Activated naive CD4-positive, alpha-beta T cell treated with anti-CD3 and anti-CD28 coated beads, Interleukin-2, amount 50 U/mL, for 72 hours (primary cell): Measurements from ENCODE around the gene PDE4D. TPM values are rescaled to one million over a fixed set of nuclear protein-coding genes. Genes with fewer than 3 reads are reported as not detected.

Experiments
- ATAC-seq, 2 donors: fragments of 150-1000 bp; cut with Tn5 transposase; 2 replicates each; pipeline ENCODE4 v1.10.0; 2021; ENCODE audit warnings: mild to moderate bottlenecking in 2 of 2, moderate library complexity in 2 of 2
- DNase-seq, 2 donors: peaks; one replicate each; pipeline ENCODE4 v3.0.0; 2021 to 2022; ENCODE audit warnings: low spot score in 2 of 2
- H3K27ac Mint-ChIP-seq, 2 donors: one replicate each; pipeline ENCODE4 v1.8.0; 2022; ENCODE audit warnings: mild to moderate bottlenecking in 2 of 2, mixed read lengths in 2 of 2
- H3K36me3 Mint-ChIP-seq, 2 donors: one replicate each; pipeline ENCODE4 v1.8.0; 2022; ENCODE audit warnings: mixed read lengths in 2 of 2
- H3K9me3 Mint-ChIP-seq, 2 donors: one replicate each; pipeline ENCODE4 v1.8.0; 2022; ENCODE audit warnings: mixed read lengths in 2 of 2
- total RNA-seq, 2 donors: library from RNA; stranded (reverse); gene quantifications; one replicate each; pipeline ENCODE4 v1.2.3, GENCODE V29; 2022

PDE4D gene
- total RNA-seq, 2 donors from 2014 or later: 31.1 to 86.7 TPM

DNA sequence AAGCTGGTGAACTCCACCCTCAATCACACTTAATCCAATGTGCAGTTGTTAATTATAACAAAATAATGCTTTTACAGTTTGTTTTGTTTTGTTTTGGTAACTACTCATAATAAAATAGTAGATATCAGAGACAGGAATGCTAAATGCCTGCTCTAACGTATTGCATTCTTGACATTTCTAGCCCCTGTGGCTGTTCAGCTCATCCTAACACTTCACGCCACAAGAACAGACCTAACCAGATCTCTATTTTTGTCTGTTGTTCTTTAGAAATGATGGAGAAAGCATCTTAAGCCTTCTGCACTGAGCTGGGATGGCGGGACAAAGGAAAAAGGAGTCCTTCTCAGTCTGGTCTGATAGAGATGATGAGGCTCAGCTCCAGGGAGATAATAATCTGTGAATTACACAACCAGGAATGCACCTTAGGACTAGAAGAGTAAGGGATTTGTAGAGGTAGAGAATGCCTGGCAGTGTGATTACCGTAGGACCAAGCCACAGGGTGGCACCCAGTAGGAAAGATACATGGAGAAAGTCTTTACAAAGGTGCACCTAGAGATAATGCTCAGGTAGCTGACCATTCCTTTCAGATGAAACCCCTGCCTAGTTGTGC, 628.8 kb downstream of the PDE4D start:
- no peak overlapping the region for H3K27ac Mint-ChIP-seq
- DNase-seq (no peak), ATAC-seq (no peak)
- no peaks in the 10 kb centered on the region for H3K36me3 Mint-ChIP-seq
- no peaks in the 10 kb centered on the region for H3K9me3 Mint-ChIP-seq

DNA sequence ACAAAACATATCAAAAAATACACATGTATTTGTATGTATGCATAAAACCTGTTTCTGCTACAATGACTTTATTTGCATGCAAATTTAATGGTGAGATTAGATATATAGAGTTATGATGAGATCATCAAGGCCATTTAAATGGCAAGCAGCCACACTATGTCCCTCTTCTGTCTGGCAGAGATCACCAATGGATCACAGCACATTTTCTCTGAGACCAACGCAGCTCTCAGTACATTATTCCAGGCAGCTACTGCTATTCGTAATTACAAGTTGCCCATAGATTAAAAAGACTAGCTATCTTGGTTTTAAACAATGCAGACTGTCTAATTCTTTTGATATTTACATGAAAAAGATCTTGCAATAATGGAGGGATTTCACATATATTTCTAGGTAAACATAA, 629.5 kb downstream of the PDE4D start:
- Mint-ChIP-seq H3K27ac (no peak overlapping the region), H3K36me3 (no peaks in the 10 kb centered on the region), H3K9me3 (no peaks in the 10 kb centered on the region)
- DNase-seq (no peak), ATAC-seq (no peak)

DNA sequence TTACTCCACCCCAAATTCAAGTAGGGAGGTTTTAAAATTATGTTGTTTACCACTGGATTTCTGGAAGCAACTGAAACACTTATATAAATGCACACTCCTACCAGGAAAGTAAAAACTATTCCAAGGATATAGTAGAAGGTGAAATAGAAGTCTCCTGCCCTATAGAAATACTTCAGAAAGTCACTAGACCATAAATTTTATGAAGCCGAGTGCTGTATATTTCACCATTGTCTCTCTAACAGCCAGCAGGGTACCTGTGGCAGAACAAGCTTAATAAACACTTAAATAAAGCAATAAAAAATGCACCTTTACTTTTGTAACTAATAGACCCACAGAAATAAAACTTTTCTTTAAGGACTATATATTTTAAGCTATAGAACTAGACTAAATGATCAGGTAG, 631.6 kb downstream of the PDE4D start:
- no peaks in the 10 kb centered on the region for H3K9me3 Mint-ChIP-seq
- no peak for DNase-seq
- H3K27ac Mint-ChIP-seq: no peak overlapping the region
- ATAC-seq: no peak
- H3K36me3 Mint-ChIP-seq: no peaks in the 10 kb centered on the region

DNA sequence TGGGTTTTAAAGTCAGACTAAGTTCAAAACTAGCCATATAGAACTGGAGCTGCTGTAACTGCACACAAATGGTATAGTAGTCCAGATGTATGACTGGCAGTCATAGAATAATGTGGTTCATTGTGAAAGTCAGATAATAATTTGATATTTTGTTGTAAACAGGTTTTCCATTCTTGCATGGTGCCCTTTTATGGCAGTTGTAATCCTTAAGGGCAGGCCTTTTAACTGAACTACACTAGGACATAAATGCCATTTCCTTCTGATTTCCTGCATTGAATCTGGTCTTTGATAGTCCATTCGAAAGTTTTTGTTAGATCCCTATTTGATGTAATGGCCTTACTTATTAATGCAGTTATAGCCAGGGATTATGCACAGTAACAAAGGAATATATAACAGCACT, 632.6 kb downstream of the PDE4D start:
- Mint-ChIP-seq H3K9me3 (no peaks in the 10 kb centered on the region), H3K27ac (no peak overlapping the region), H3K36me3 (no peaks in the 10 kb centered on the region)
- ATAC-seq: no peak
- no peak for DNase-seq

DNA sequence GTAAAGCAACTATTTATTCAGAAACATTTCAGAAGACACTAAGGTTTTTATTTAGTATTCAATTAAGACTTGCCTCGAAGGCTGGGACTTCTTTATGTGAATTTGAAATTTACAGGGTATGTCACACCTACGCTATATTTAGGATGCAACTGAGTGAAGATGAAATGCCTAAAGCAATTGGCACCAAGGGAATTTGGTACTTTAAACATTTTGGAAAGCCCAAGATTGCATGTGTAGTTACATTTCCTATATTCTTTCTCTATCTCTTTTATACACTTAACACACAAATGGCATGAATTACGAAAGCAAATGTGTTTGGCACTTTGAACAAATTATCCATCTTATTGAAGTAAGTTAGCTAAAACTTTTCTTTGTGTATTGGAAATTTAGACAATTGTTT, 633.3 kb downstream of the PDE4D start:
- H3K36me3 Mint-ChIP-seq: no peaks in the 10 kb centered on the region
- ATAC-seq (no peak), DNase-seq (no peak)
- H3K27ac Mint-ChIP-seq: no peak overlapping the region
- H3K9me3 Mint-ChIP-seq: no peaks in the 10 kb centered on the region

DNA sequence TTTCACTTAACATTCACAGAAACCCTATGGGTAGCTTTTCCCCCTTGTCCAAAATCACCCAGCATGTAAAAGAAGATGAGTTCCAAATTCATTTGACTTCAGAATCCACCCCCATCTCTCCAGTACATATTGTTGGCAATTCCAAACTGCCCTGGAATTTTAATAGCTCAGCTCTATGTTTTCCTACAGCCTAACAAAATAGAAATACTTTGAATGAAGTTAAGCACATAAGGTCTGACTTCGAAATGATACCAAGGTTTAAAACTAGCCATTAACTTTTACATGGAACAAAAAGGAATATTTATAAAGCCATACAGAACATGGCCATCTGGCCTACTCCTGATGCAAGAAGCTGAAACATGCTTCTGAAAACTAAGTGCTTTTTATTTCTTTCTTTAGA, 634.3 kb downstream of the PDE4D start:
- H3K36me3 Mint-ChIP-seq: no peaks in the 10 kb centered on the region
- no peaks in the 10 kb centered on the region for H3K9me3 Mint-ChIP-seq
- no peak overlapping the region for H3K27ac Mint-ChIP-seq
- DNase-seq (no peak), ATAC-seq (no peak)

DNA sequence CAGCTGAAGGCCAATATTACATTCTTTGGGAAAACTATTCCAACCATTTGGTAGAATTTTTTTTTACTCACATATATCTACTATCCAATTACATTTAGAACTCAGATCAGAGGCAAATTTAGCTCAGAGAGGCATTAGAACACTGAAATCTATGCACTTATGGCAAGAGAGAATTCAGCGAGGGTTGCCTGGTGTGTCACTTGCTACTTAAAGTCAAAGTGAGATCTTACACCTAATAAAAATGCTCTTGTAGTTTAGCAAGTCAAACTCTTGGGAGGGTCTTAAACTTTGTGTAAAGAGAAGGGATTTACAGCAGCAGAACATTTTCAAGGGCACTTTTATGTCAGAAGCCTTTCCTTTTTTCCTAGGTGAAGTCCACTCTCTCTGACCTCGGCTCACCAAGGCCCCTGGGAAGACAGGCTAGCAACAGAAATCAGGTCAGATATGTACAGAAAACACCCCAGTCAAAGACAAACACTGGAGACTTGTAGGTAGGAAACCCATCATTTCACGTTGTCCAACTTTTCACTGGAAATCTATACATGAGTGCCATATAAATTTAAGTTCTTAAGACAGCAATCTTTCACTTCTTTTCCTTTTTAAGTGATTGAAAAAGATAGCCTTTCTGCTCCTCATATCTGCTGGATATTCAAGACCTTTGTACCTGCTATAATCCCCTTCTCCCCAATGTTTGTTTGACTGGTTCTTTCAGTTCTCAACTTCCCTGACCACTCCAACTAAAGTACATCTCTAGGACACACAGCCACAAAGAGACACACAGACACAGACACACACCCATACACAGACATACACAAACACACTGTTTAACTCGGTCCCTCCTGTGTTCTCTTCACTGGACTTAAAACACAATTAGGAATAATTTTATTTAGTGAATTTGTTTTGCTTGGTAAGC, 635.8 kb downstream of the PDE4D start:
- Mint-ChIP-seq H3K27ac (no peak overlapping the region), H3K36me3 (no peaks in the 10 kb centered on the region), H3K9me3 (no peaks in the 10 kb centered on the region)
- no peak for DNase-seq
- ATAC-seq: no peak

DNA sequence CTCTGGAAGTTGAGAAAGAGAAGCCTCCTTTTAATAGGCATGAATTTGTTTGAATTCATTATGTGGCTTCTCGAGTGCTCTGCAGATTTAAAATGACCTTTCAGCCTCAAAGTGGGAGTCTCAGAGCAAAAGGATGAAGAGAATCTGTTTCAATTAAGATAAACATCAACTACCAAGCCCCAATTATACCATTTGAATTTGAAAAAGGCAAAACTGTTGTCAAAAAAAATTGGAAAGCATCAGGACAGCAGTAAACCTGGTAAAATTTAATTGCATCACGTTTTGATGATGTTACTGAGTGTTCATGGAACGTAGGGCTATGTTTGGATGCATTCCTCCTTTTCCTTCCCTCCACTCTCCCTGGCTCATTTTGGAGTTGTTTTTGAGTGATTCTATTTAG, 637.2 kb downstream of the PDE4D start:
- no peak for ATAC-seq
- Mint-ChIP-seq H3K9me3 (no peaks in the 10 kb centered on the region), H3K36me3 (no peaks in the 10 kb centered on the region), H3K27ac (no peak overlapping the region)
- DNase-seq: no peak

DNA sequence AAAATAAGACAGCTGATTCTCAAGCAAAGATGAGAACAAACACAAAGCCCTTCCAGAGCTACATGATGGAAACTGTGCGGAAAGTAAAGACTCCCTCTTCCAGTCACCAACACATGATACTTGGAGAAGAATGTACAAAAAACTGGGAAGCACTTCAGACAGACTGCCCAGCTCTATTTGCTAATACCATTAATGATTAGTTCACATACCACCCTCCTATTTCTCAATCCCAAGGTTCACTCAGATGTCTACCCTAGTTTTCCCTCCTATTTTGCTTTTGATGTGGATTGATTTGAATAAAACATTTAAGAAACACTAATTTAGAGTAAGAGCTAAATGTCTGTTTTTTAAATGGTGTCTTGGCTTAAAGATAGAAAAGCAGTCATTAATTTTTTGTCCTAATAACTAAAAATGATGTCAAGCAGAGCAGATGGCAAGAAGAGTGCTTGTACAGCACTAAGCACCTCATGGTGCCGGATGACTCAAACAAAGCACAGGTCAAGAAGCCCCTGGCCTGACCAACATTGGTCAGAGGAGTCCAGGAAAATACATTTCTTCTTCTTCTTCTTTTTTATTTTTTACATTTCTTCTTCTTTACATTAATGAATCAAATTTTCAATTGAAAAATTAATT, 639.4 kb downstream of the PDE4D start:
- ATAC-seq (no peak), DNase-seq (no peak)
- Mint-ChIP-seq H3K9me3 (no peaks in the 10 kb centered on the region), H3K27ac (no peak overlapping the region), H3K36me3 (no peaks in the 10 kb centered on the region)

DNA sequence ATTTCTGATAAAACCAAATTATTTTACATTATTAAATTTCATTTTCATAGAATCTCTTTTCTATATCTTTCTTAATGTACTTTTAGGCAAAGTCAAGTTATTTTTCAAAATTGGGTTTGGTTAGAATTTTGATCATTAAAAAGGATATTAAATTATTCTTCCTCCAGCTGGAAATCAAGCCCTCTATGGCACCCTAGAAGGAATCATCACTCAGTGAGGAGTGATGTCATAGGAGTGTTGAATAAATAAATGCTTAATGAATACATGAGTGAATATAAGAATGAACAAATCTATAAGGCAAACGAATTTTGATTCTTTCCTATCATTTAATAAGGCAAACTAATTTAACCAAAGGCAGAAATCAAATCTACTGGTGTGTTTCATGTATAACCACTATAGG, 639.9 kb downstream of the PDE4D start:
- no peak overlapping the region for H3K27ac Mint-ChIP-seq
- no peaks in the 10 kb centered on the region for H3K9me3 Mint-ChIP-seq
- ATAC-seq: no peak
- H3K36me3 Mint-ChIP-seq: no peaks in the 10 kb centered on the region
- no peak for DNase-seq

DNA sequence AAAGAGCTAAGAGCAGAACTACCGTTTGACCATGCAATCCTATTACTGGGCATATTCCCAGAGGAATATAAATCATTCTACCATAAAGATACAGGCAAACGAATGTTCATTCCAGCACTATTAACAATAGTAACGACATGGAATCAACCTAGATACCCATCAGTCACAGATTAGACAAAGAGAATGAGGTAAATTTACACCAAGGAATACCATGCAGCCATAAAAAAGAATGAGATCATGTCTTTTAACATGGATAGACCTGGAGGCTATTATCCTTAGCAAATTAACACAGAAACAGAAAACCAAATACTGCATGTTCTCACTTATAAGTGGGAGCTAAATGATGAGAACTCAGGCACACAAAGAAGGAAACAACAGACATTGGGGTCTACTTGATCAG, 641.9 kb downstream of the PDE4D start:
- Mint-ChIP-seq H3K36me3 (no peaks in the 10 kb centered on the region), H3K9me3 (no peaks in the 10 kb centered on the region), H3K27ac (no peak overlapping the region)

DNA sequence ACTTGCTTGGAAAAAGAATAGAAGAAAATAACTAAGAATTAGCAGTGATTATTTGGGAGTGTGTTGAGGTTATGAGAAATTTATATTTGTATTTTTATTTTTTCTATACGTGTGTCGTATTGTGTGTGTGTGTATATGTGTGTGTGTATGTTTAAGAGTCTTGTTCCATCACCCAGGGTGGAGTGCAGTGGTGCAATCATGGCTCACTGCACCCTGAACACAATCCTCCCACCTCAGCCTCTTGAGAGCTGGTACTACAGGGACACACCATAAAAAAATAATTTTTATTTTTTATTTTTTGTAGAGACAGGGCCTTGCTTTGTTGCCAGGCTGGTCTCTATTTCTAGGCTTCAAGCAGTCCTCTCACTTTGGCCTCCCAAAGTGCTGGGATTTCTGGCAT, 643.8 kb downstream of the PDE4D start:
- Mint-ChIP-seq H3K36me3 (no peaks in the 10 kb centered on the region), H3K27ac (no peak overlapping the region), H3K9me3 (no peaks in the 10 kb centered on the region)
- ATAC-seq (no peak), DNase-seq (no peak)

More for the DNA sequence above, 641.9 kb downstream of the PDE4D start:
- ATAC-seq (no peak), DNase-seq (no peak)

DNA sequence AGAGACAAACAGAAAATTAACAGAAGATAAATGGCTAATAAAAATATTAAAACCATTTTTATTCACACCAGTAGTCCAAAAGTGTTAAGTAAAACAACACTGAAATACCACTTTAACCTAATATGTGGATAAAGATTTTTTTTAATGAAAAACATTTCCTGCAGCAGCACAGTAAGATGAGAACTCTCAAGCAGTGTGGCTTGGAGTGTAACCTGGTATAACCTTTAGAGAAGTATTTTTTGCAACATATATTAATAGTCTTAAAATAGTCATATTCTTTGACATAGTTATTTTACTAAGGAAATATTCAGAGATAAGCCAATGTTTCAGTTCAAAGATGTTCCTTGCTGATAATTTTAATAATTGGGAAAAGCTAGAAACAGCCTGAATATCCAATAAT, 644.4 kb downstream of the PDE4D start:
- no peak overlapping the region for H3K27ac Mint-ChIP-seq
- no peak for DNase-seq
- H3K9me3 Mint-ChIP-seq: no peaks in the 10 kb centered on the region
- ATAC-seq: no peak
- no peaks in the 10 kb centered on the region for H3K36me3 Mint-ChIP-seq

DNA sequence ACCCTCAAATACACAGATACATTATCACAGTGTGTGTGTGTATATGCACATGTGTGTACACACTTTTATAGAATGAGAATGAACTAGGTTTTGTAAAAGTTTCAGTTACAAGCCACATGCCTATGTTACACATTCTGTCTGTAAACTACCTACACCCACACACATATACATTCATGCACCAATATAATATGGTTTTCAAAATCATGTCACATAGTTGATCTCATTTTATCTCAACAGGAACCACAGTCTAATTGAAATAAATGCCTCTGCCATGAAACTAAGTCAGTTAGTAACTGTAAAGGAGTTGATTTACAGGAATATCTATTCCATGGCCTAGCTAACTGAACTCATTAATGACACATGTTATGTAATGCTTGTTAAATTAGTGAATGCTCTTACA, 646.6 kb downstream of the PDE4D start:
- ATAC-seq: peak in 1 of 2 donors; percentile 85
- no peak for DNase-seq
- Mint-ChIP-seq H3K9me3 (no peaks in the 10 kb centered on the region), H3K36me3 (no peaks in the 10 kb centered on the region), H3K27ac (no peak overlapping the region)

DNA sequence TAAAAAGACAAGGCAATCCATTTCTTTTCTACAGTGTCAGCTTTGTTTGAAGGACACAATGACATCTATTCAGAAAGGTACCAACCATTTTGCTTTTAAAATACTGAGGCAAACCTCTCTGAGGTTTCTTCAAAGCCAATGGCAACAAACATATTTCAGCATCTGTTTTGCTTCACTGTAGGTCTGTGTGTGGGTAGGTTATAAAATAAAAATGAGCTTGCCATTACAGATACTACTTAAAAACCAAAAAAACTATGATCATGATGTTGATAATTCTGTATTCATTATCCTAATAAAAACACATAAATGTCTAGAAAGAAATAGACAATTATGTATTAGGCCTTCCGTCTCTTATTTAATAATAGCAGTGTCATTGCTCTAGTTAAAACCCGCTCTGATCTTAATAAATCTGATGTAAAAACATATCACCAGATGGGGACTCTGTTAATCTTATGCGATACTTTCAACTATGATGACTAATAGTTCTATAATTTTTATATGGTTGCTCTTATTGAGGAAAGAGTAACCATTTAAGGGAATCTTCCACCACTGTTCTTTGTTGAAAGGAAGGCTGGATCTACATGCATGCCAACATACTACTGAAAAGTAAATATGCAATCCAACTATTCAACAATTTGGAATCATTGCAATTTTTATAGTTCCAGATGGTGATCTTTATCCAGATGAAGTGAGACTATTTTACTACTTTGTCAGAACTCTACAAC, 647.2 kb downstream of the PDE4D start:
- H3K27ac Mint-ChIP-seq: no peak overlapping the region
- DNase-seq: no peak
- no peaks in the 10 kb centered on the region for H3K36me3 Mint-ChIP-seq
- ATAC-seq: no peak
- H3K9me3 Mint-ChIP-seq: no peaks in the 10 kb centered on the region

DNA sequence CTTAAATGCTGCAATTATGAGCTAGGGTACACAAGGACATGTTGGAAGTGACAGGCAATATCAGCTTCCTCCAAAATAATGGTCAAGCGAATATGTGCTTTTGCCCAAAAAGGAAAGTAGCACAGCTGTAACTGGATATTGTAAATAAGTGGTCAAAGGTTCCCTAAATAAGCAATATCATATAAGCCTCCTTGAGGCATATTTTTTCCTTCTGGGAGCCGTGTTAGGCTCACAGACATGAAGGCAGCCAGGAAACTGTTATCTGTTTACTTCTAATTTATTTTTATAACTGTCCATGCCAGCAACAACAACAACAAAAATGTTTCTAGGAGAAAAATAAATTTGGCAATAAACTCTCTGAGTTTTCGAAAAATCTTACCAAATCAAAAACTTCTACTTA, 648.3 kb downstream of the PDE4D start:
- Mint-ChIP-seq H3K27ac (no peak overlapping the region), H3K9me3 (no peaks in the 10 kb centered on the region), H3K36me3 (no peaks in the 10 kb centered on the region)

DNA sequence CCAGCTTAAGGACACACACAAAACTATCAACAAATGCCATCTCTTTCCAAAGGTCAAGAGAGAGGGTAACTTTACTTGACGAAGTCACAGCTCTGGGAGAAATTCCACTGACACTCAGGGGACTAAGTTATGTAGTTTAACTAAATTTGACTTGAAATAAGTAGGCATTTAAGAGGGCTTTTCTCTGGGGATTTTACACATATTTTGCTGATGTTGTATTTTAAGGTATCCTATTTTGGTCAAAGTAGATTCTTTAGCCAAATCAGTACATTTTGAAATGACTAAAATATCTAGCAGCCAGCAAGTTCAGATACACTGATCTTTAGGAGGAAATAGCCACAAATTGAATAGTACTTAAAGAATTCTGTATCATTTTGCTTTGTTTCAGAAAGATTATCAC, 652.0 kb downstream of the PDE4D start:
- Mint-ChIP-seq H3K27ac (no peak overlapping the region), H3K36me3 (no peaks in the 10 kb centered on the region), H3K9me3 (no peaks in the 10 kb centered on the region)
- no peak for ATAC-seq
- DNase-seq: no peak

More for the DNA sequence above, 648.3 kb downstream of the PDE4D start:
- ATAC-seq: no peak
- DNase-seq: no peak
